Gastroesophageal sphincter (tissue), 3 donors: Measurements from ENCODE around the gene DCLK1.

ENCODE experiments used
- EP300 ChIP-seq: sonication (generic); formaldehyde crosslinking; IDR thresholded peaks from one replicate; pipeline ENCODE4 v1.6.1; 2017; ENCODE audit warnings: antibody characterized with exemption, mild to moderate bottlenecking
- POLR2A ChIP-seq, 2 donors: fragments of 450-650 bp; IDR thresholded peaks; one replicate each; pipeline ENCODE4 v1.6.1; 2017; ENCODE audit warnings: antibody characterized with exemption in 2 of 2, mild to moderate bottlenecking in 2 of 2, moderate library complexity in 1 of 2
- POLR2AphosphoS5 ChIP-seq: sonication (generic); formaldehyde crosslinking; IDR thresholded peaks from one replicate; pipeline ENCODE4 v1.6.1; 2017; ENCODE audit warnings: antibody characterized with exemption
- TF ChIP-seq, protein P1 (sequence below), 4 experiments: fragments of 200-600 bp in 2 of 4; fragments of 450-650 bp in 2 of 4; sonication (generic) in 1 of 4; IDR thresholded peaks; one replicate each; pipeline ENCODE4 v1.5.1; 2017 to 2019; ENCODE audit warnings: antibody characterized with exemption in 4 of 4, mild to moderate bottlenecking in 2 of 4, moderate library complexity in 2 of 4

DNA sequence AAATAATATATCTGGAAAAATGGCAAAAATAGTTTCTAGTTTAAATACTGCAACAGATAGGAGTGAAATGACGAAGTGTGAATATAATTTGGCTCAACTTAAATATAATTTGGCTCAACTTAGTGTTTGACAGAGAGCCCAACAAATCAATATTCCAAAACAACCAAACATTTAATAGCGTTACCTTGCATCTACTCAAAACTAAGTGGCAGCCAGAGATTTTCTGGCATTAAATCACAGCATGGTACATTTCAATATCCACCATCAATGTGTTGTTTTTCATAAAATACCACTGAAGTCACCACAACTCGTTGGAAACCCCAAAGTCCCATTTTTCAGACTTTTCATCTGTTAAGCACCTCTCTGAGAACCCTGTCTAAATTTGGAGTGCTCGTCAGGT lies 69.6 kb downstream of the DCLK1 start:
- TF ChIP-seq, protein P1, sequence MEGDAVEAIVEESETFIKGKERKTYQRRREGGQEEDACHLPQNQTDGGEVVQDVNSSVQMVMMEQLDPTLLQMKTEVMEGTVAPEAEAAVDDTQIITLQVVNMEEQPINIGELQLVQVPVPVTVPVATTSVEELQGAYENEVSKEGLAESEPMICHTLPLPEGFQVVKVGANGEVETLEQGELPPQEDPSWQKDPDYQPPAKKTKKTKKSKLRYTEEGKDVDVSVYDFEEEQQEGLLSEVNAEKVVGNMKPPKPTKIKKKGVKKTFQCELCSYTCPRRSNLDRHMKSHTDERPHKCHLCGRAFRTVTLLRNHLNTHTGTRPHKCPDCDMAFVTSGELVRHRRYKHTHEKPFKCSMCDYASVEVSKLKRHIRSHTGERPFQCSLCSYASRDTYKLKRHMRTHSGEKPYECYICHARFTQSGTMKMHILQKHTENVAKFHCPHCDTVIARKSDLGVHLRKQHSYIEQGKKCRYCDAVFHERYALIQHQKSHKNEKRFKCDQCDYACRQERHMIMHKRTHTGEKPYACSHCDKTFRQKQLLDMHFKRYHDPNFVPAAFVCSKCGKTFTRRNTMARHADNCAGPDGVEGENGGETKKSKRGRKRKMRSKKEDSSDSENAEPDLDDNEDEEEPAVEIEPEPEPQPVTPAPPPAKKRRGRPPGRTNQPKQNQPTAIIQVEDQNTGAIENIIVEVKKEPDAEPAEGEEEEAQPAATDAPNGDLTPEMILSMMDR (IDR thresholded peaks at IDR 0.05): no peak
- TF ChIP-seq POLR2AphosphoS5 (no peak), POLR2A (IDR thresholded peaks at IDR 0.05) (no peak), EP300 (no peak)
